PC-9 (cell line): ENCODE results near the gene HFE. TPM values are rescaled to one million over a fixed set of nuclear protein-coding genes. Genes with fewer than 3 reads are reported as not detected.

Experiments
- BruUV-seq: library from RNA; stranded (reverse); fragments of 400-500 nt; replicated peaks from 2 replicates; lab custom pipeline; 2021; lab: Mats Ljungman, UMichigan
- CTCF ChIA-PET: fragments of 300-600 bp; sonication (Branson Sonifier 250); formaldehyde crosslinking; loops from one replicate; lab custom pipeline; 2022; ENCODE audit warnings: antibody characterized with exemption; lab: Charles Lee
- POLR2A ChIA-PET: fragments of 300-600 bp; sonication (Branson Sonifier 250); formaldehyde crosslinking; loops from one replicate; lab custom pipeline; 2022; ENCODE audit warnings: antibody characterized with exemption; ENCODE audit not compliant: unreplicated experiment; lab: Charles Lee
- DNase-seq, 2 experiments: peaks; one replicate each; pipeline versions ENCODE4 v3.0.0 to v3.0.0-alpha.2; 2015 to 2022; ENCODE audit warnings: mixed read lengths in 1 of 2
- H2AFZ ChIP-seq: fragments of 200-600 bp; sonication (generic); 2 replicates; pipeline ENCODE4 v1.8.1; 2017; ENCODE audit warnings: antibody characterized with exemption
- H3F3A ChIP-seq: fragments of 200-600 bp; sonication (generic); 2 replicates; pipeline ENCODE4 v1.8.1; 2017; ENCODE audit warnings: antibody characterized with exemption, mild to moderate bottlenecking, low read depth; ENCODE audit not compliant: insufficient read depth
- H3K27ac ChIP-seq: fragments of 200-600 bp; sonication (generic); 2 replicates; pipeline ENCODE4 v1.6.1; 2016; ENCODE audit warnings: mixed run types
- H3K27me3 ChIP-seq: fragments of 200-600 bp; sonication (generic); 2 replicates; pipeline ENCODE4 v1.6.1; 2016; ENCODE audit warnings: low read depth, mixed run types; ENCODE audit not compliant: insufficient read depth
- H3K36me3 ChIP-seq: fragments of 200-600 bp; sonication (generic); 2 replicates; pipeline ENCODE4 v1.6.1; 2016; ENCODE audit warnings: low read depth, mixed run types
- H3K4me1 ChIP-seq: fragments of 200-600 bp; sonication (generic); replicated peaks from 2 replicates; pipeline ENCODE4 v1.6.1; 2016; ENCODE audit warnings: mixed run types; ENCODE audit not compliant: insufficient read depth
- H3K4me2 ChIP-seq: fragments of 200-600 bp; sonication (generic); 2 replicates; pipeline ENCODE4 v1.6.1; 2017; ENCODE audit warnings: mixed run types
- H3K4me3 ChIP-seq: fragments of 200-600 bp; sonication (generic); 2 replicates; pipeline ENCODE4 v1.6.1; 2016; ENCODE audit warnings: mixed run types
- H3K79me2 ChIP-seq: fragments of 200-600 bp; sonication (generic); 2 replicates; pipeline ENCODE4 v1.6.1; 2017; ENCODE audit warnings: low read depth, mixed run types
- H3K9me2 ChIP-seq: fragments of 200-600 bp; sonication (generic); 2 replicates; pipeline ENCODE4 v1.8.1; 2017; ENCODE audit warnings: mild to moderate bottlenecking; ENCODE audit not compliant: insufficient read depth
- H3K9me3 ChIP-seq: fragments of 200-600 bp; sonication (generic); 2 replicates; pipeline ENCODE4 v1.8.1; 2016; ENCODE audit warnings: low read depth; ENCODE audit not compliant: insufficient read depth
- H4K20me1 ChIP-seq: fragments of 200-600 bp; sonication (generic); 2 replicates; pipeline ENCODE4 v1.8.1; 2017; ENCODE audit not compliant: insufficient read depth
- EZH2 ChIP-seq: fragments of 200-600 bp; sonication (generic); IDR thresholded peaks from 2 replicates; pipeline ENCODE4 v1.8.0; 2017; ENCODE audit warnings: antibody characterized with exemption, low read depth
- intact Hi-C: fragments of 100-400 bp; cut with micrococcal nuclease; formaldehyde crosslinking; loops from one replicate; pipeline ENCODE4 v1.10.0; 2022; ENCODE audit not compliant: unreplicated experiment
- total RNA-seq: library from RNA; stranded (reverse); gene quantifications from 2 replicates; pipeline ENCODE4 v1.2.3, GENCODE V29; 2021
- TF ChIP-seq, protein P1 (sequence below): fragments of 200-600 bp; sonication (generic); conservative IDR thresholded peaks from 2 replicates; pipeline ENCODE4 v1.6.1; 2017; ENCODE audit warnings: mixed run types, antibody characterized with exemption, mild to moderate bottlenecking, moderate library complexity

HFE gene
- total RNA-seq, 1 experiment from 2014 or later = 46.0 TPM

DNA sequence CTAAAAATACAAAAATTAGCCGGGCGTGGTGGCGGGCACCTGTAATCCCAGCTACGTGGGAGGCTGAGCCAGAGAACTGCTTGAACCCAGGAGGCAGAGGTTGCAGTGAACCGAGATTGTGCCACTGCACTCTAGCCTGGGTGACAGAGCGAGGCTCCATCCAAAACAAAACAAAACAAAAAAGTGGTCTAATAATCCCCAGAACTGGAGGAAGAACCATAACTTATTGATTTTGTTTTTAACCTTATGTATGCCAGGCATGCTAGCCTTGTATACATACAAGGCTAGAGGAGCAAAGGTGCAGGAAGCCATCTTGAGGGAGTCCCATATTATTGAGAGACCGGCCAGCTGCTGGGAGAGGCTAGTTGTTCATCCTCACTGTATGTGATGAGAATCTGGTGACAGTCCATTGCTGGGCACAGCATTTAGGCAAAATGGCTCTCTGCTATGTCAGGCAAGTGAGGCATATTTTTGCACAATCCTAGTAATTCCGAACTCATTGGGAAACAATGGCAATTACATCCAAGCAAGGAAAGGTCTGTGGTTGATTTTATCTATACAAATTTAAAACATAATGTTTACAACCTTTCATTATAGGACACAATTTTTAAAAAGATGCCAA, 18.0 kb downstream of the HFE start:
- POLR2A ChIA-PET = interaction anchor here (0.6 to 1.3 kb wide), 5 partner anchors 9 to 95 kb away, joined by 3 to 33 read pairs (median 4); a partner anchor contains a TSS
- H3K27ac ChIP-seq = no peak overlapping the region
- intact Hi-C loops = no loop called here

DNA sequence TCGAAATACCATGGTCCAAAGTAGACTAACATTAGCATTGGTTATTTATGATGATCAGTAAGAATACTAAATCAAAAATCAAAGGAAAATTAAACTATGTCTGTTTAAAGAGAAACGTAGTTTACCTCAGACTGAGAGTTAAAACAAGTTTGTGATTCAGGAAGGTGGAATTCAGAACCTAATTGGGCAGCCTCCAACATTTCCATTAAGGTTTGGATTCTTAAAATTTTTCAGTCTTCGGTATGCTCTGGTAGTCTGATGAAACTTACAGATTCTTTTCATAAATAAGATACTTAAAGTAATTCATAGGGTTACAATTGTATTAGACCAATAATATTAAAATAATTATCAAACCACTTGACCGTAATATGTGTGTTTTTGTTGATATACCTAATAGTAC, 18.6 kb downstream of the HFE start:
- CTCF ChIA-PET = interaction anchor here (0.6 kb wide), 1 partner anchor 12 kb away, joined by 3 read pairs; no protein-coding TSS in a partner anchor
- Histone ChIP-seq H3K4me3 (no peak overlapping the region), H3K9me3 (no peaks in the 10 kb centered on the region), H3K4me1 (peaks cover 36% of the 10 kb centered on the region), H3K4me2 (no peak overlapping the region), H3K9me2 (no peaks in the 10 kb centered on the region), H3K36me3 (no peaks in the 10 kb centered on the region), H3F3A (peaks cover 29% of the 10 kb centered on the region), H2AFZ (no peak overlapping the region), H3K79me2 (no peaks in the 10 kb centered on the region), H3K27me3 (no peaks in the 10 kb centered on the region), H4K20me1 (no peaks in the 10 kb centered on the region), H3K27ac (peak overlapping the region; percentile 23; the same call in 1 of the 2 replicates)
- POLR2A ChIA-PET = no interaction called here
- no peak for DNase-seq
- intact Hi-C loops = no loop called here
- no TSS peak for BruUV-seq
- no peak for TF ChIP-seq EZH2
- TF ChIP-seq, protein P1, sequence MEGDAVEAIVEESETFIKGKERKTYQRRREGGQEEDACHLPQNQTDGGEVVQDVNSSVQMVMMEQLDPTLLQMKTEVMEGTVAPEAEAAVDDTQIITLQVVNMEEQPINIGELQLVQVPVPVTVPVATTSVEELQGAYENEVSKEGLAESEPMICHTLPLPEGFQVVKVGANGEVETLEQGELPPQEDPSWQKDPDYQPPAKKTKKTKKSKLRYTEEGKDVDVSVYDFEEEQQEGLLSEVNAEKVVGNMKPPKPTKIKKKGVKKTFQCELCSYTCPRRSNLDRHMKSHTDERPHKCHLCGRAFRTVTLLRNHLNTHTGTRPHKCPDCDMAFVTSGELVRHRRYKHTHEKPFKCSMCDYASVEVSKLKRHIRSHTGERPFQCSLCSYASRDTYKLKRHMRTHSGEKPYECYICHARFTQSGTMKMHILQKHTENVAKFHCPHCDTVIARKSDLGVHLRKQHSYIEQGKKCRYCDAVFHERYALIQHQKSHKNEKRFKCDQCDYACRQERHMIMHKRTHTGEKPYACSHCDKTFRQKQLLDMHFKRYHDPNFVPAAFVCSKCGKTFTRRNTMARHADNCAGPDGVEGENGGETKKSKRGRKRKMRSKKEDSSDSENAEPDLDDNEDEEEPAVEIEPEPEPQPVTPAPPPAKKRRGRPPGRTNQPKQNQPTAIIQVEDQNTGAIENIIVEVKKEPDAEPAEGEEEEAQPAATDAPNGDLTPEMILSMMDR = no peak

More for the DNA sequence above, 18.0 kb downstream of the HFE start:
- no peak for DNase-seq
- Histone ChIP-seq H2AFZ (no peak overlapping the region), H3K4me3 (peak overlapping the region; percentile 65; the same call in 1 of the 2 replicates), H4K20me1 (no peaks in the 10 kb centered on the region), H3K36me3 (no peaks in the 10 kb centered on the region), H3K9me2 (no peaks in the 10 kb centered on the region), H3K4me1 (peaks cover 34% of the 10 kb centered on the region), H3K4me2 (peak overlapping the region; percentile 89), H3K9me3 (no peaks in the 10 kb centered on the region), H3K79me2 (no peaks in the 10 kb centered on the region), H3K27me3 (no peaks in the 10 kb centered on the region), H3F3A (peaks cover 29% of the 10 kb centered on the region)
- CTCF ChIA-PET = no interaction called here
- no peak for TF ChIP-seq EZH2
- TF ChIP-seq, protein P1 = no peak
- BruUV-seq = no TSS peak

DNA sequence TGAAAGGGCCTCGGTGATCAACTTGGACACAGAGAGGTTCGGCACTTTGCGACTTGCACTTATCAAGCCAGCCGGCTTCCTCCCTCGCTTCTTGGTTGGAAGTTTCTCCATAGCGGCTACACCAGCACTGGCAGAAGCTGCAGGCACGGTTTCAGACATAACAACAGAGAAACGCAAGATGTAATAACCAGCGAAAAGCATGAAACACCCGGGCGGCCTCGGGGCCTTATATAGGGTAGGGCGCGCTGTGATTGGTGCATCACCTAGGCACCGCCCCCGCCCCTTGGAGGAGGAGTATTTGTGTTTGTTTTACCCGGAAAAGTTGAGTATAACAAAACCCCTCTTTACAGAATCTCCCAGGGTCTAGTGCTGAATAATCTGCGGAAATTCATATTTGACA, 20.7 kb downstream of the HFE start:
- no peaks in the 10 kb centered on the region for H4K20me1 ChIP-seq
- DNase-seq = no peak
- no TSS peak for BruUV-seq
- peaks cover 24% of the 10 kb centered on the region for H3K4me1 ChIP-seq
- no peak for TF ChIP-seq EZH2
- TF ChIP-seq, protein P1 = no peak
- ChIA-PET POLR2A (interaction anchor here (0.5 to 0.7 kb wide), 3 partner anchors 37 to 139 kb away, joined by 4 to 6 read pairs (median 5); no protein-coding TSS in a partner anchor), CTCF (no interaction called here)
- H3K79me2 ChIP-seq = no peaks in the 10 kb centered on the region
- H3K36me3 ChIP-seq = no peaks in the 10 kb centered on the region
- intact Hi-C loops = no loop called here
- H3K27me3 ChIP-seq = no peaks in the 10 kb centered on the region
- H3K9me3 ChIP-seq = no peaks in the 10 kb centered on the region
- H3F3A ChIP-seq = peaks cover 23% of the 10 kb centered on the region
- no peak overlapping the region for H2AFZ ChIP-seq
- no peak overlapping the region for H3K4me3 ChIP-seq
- H3K4me2 ChIP-seq = no peak overlapping the region
- H3K9me2 ChIP-seq = no peaks in the 10 kb centered on the region
- H3K27ac ChIP-seq = no peak overlapping the region
